Activated naive CD4-positive, alpha-beta T cell treated with anti-CD3 and anti-CD28 coated beads, Interleukin-2, amount 50 U/mL, for 24 hours (primary cell): Measurements from ENCODE around the gene ISG20L2.
A peak's percentile ranks its signal among the peaks of the same experiment; 100 is the strongest.

ENCODE experiments used
- H3K27ac Mint-ChIP-seq: one replicate; pipeline ENCODE4 v1.8.0; 2021; ENCODE audit warnings: mild to moderate bottlenecking, mixed read lengths
- H3K27me3 Mint-ChIP-seq: one replicate; pipeline ENCODE4 v1.8.0; 2021; ENCODE audit warnings: mixed read lengths
- H3K36me3 Mint-ChIP-seq: one replicate; pipeline ENCODE4 v1.8.0; 2021; ENCODE audit warnings: mixed read lengths
- H3K4me1 Mint-ChIP-seq: one replicate; pipeline ENCODE4 v1.8.0; 2021; ENCODE audit warnings: mixed read lengths
- H3K4me3 Mint-ChIP-seq: one replicate; pipeline ENCODE4 v1.8.0; 2021; ENCODE audit warnings: mild to moderate bottlenecking, mixed read lengths
- H3K9me3 Mint-ChIP-seq: one replicate; pipeline ENCODE4 v1.8.0; 2021; ENCODE audit warnings: mixed read lengths

Gene ISG20L2

DNA sequence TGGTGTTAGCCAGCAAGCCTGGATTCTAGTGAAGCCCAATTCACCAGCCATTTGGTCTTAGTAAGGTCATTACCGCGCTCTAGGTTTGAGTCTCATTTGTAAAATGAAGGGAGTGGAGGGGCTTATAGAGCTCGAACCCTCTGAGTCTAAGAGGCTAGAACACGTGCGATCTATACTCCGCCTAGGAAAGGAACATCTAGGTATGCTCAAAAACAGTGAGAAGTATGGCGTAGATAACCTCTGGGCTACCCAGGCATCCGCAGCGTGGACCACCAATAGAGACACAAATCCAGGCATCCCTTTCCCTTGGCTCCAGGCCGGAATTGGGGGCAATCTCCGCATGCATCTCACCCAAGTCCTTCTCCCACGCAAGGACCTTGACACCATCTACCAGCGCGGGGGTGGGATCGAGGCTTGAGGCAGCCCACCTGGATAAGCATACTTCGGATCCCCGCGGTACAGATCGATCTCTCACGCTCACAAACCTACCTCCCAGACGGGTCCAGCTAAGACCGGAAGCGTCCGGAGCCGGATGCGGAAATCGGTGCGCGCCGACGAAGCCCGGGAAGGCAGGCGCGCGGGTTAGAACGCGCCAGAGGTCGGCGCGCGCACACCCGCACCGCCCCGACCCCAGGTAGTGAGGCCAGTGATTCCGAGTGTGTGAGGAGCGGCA, 504 bp downstream of the ISG20L2 start, which contains the start of gene METTL25B:
Gene METTL25B (plus strand): TSS at position 544 of the 673 bp plus-strand sequence. CDS start 636 bp downstream, outside the sequence.
- Mint-ChIP-seq H3K9me3 (no peaks in the 10 kb centered on the region), H3K27me3 (no peaks in the 10 kb centered on the region), H3K4me3 (no peak within 1 kb of the TSS), H3K36me3 (peaks cover 11% of the 10 kb centered on the region), H3K4me1 (peaks cover 25% of the 10 kb centered on the region), H3K27ac (peak within 1 kb of the TSS; percentile 99)

DNA sequence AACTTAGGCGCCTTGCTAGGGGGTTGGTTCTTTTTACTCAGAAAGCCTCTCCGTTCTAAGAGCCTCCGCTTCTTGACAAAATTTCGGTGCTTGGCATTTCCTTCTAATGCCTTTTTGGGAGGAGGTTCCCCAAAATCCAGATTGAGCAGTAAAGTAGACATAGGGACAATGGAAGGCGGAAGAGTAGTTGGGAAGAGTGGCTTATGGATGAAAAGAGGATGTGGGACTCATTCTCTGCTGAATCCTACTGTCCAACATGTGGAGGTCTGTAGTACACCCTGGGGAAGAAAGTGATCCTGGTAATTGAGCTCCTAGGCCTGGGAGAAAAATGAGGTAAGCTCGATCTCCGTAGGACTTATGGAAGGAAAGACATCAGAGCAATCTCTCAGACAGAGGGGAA, 1.1 kb downstream of the ISG20L2 start:
- Mint-ChIP-seq H3K4me1 (peaks cover 25% of the 10 kb centered on the region), H3K27ac (peak overlapping the region; percentile 99), H3K4me3 (no peak overlapping the region), H3K9me3 (no peaks in the 10 kb centered on the region), H3K27me3 (no peaks in the 10 kb centered on the region), H3K36me3 (peaks cover 9% of the 10 kb centered on the region)

DNA sequence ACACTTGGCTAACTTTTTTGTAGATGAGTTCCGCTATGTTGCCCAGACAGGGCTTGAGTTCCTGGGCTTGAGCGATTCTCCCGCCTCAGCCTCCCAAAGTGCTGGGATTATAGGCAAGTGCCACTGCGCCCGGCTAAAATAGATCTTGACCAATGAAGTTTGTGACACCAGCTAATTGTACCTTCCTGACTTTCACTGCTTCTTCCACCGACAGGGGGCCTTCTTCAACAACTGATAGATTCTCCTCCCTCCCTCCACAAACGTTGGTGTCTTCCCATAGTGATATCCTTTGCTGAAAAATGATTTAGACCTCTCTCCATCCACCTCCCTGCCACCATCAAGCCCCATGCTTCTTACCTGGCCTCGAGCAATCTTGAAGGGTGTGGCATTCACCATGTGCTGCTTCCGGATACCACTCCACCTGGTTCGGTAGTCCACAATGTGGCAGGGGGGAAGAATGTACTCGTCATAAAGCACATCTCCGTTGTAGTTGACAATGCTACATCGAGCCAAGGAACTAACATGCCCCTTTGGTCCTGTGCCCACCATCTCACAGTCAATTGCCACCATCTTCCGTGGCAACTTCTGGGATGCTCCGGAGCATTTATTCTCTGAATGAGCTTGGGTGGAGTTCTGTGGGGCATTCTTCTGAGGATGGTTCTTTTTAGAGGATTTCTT, 1.9 kb downstream of the ISG20L2 start:
- Mint-ChIP-seq H3K4me1 (peaks cover 25% of the 10 kb centered on the region), H3K9me3 (no peaks in the 10 kb centered on the region), H3K27me3 (no peaks in the 10 kb centered on the region), H3K4me3 (no peak overlapping the region), H3K27ac (no peak overlapping the region), H3K36me3 (peaks cover 9% of the 10 kb centered on the region)

DNA sequence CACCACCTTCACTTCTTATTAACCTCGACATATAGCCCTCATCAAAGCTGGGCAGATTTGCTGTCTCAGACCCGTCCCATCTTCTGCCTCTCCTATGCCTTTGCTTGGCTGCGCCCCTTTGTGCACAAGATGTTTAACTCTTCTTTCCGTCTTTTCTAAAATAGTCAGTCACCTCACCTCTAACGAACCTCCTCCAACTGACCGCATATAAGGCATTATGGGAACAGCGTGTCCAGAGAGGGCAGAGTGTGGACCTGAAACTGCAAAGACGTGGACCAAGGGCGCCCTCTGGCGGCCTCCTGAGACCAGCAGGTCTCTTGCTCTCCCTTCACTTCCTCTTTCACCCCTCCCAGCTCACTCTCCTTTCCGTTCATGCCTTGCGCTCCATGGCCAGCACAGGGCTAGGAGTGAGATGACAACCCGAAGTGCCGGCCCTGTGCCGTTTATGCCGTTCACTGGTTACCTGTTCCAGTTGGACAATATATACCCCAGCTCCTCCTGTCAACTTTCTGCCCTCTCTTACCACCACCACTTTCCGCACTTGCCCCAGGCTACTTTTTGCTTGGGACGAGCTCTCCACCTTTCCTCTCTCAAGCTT, 2.8 kb downstream of the ISG20L2 start:
- Mint-ChIP-seq H3K4me1 (peaks cover 25% of the 10 kb centered on the region), H3K27me3 (no peaks in the 10 kb centered on the region), H3K36me3 (peaks cover 9% of the 10 kb centered on the region), H3K4me3 (no peak overlapping the region), H3K9me3 (no peaks in the 10 kb centered on the region), H3K27ac (no peak overlapping the region)

DNA sequence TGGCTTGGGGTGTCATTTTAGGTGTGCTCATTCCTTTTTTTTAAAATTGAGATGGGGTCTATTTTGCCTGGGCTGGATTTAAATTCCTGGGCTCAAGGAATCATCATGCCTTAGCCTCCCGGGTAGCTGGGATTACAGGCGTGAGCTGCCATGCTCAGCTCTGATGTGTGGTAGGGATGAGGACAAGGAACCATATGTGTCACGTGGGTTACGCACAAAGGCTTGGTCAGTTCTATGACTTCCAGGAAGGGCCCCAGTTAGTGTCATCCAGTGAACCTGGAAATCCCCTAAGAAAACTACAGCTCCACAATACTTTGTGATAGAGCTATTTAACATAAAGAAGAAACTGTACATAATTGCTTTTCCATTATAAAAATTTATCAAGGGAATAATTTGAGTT, 7.0 kb downstream of the ISG20L2 start:
- H3K9me3 Mint-ChIP-seq = no peaks in the 10 kb centered on the region
- H3K36me3 Mint-ChIP-seq = peaks cover 14% of the 10 kb centered on the region
- no peak overlapping the region for H3K27ac Mint-ChIP-seq
- H3K27me3 Mint-ChIP-seq = no peaks in the 10 kb centered on the region
- H3K4me3 Mint-ChIP-seq = no peak overlapping the region
- peaks cover 16% of the 10 kb centered on the region for H3K4me1 Mint-ChIP-seq

DNA sequence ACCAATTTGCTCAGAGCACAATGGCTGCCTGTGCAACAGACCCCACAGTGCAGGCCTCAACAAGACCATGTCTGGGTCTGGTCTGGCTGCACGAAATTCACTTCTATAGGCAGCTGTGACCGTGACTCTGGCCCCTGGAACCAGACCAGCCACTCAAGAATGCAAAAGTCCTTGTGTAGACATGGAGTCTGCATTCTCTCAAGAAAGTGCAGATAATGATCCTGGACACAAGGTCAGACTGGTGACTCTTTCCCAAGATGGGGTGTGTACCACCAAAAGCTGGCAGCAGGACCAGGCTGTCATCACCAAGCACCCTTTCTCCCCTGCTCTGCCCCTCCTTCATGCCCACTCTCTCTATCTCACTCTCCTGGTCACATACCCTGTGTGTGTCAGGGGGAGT, 7.4 kb downstream of the ISG20L2 start:
- H3K9me3 Mint-ChIP-seq = no peaks in the 10 kb centered on the region
- H3K36me3 Mint-ChIP-seq = peaks cover 14% of the 10 kb centered on the region
- H3K27ac Mint-ChIP-seq = no peak overlapping the region

DNA sequence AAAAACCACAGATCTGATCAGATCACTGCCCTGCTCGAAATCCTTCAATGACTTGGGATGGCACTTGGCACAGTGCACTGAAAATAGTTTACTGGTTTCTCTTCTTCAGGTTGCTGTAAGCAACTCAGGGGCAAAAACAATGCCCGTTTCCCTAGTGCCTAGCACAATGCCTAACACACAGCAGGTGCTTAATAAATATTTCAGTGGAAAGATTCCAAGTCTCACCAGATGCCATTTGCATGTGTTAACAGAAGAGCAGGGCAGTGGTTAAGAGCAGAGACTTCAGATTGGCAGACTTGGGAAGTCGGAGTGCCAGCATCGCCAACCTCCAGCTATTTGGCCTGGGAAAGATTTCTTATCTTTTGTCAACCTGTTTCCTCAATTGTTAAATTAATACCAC, 11.2 kb downstream of the ISG20L2 start:
- Mint-ChIP-seq H3K9me3 (no peaks in the 10 kb centered on the region), H3K36me3 (peaks cover 9% of the 10 kb centered on the region), H3K27me3 (no peaks in the 10 kb centered on the region), H3K4me1 (no peaks in the 10 kb centered on the region), H3K4me3 (no peak overlapping the region), H3K27ac (no peak overlapping the region)

More for the DNA sequence above, 7.4 kb downstream of the ISG20L2 start:
- Mint-ChIP-seq H3K27me3 (no peaks in the 10 kb centered on the region), H3K4me3 (no peak overlapping the region), H3K4me1 (peaks cover 16% of the 10 kb centered on the region)

DNA sequence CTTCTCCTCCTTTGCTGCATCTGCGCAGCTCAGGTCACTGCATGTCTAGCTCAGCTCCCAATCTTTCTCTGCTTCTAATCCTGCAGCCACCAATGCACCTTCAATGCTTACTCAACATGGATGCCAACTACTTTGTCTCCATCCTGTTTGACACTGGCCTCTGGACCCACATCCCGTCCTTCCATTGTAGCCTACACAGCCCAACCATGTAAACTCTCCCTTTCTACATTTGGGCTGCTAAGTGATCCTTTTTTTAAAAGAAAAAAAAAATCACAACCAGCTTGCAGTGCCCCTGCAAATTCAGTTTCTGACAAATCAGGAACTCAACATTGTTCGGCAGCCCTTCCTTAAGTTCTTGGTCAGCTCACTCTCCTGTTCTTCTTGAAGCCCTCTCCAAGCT, 13.7 kb downstream of the ISG20L2 start:
- no peaks in the 10 kb centered on the region for H3K9me3 Mint-ChIP-seq
- H3K4me1 Mint-ChIP-seq = no peaks in the 10 kb centered on the region
- no peaks in the 10 kb centered on the region for H3K27me3 Mint-ChIP-seq
- H3K36me3 Mint-ChIP-seq = peaks cover 7% of the 10 kb centered on the region
- H3K27ac Mint-ChIP-seq = no peak overlapping the region
- no peak overlapping the region for H3K4me3 Mint-ChIP-seq

DNA sequence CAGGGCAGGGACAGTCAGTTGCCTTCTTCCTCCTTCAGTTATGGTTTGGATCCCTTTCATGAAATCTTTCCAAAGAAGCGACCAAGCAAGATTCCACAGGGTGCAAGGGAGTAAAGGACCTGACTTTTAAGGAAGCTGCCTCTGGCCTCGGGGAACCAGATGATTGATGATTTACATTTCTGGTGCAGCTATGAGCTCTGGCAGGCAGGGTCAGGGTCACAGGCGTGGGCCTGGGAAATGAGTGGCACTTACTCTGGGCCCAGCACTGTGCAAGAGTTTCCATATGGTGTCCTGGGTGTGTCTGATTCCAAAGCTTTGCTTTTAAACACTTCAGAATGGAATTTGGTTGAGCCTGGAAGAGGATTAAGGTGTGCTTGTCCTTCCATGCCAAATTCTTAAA, 15.9 kb downstream of the ISG20L2 start:
- Mint-ChIP-seq H3K9me3 (no peaks in the 10 kb centered on the region), H3K4me3 (no peak overlapping the region), H3K27ac (no peak overlapping the region), H3K36me3 (peaks cover 7% of the 10 kb centered on the region), H3K27me3 (no peaks in the 10 kb centered on the region), H3K4me1 (no peaks in the 10 kb centered on the region)

DNA sequence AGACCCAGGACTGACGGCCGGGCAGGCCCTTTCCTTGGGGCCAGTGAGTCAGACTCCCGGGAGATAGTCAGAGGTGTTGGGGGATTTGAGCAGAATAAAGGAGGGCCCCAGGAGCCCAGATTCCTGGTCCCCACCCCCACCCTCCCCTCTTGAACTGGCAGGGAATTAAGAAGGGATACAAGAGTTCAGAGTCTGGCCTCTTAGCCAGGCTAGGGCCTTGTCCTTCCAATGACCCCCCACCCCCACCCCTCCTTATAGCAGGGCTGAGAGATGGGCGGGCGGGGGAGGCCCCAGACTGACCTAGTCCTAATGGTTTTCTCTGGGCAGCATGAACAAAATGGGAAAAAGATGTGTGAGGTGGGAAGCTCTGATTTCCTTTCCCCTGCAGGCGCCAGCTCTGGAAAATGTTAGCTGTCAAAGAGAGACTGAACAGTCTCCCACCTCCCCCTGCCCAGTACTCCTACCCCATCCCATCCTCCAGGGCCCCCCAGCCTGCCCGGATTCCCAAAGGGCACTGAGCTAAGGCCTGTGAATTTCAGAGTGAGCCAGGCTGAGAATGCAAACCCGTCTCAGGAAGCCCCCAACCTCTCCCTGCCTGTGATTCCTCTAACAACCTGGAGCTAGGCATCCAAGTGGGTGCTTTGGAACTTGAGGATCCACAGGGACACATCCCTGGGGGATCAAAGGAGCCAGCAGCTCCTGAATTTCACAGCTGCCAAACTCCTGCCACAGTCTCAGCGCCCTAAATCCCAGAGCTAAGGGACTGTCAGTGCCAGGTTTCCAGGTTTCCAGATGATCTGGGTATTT, 17.4 kb downstream of the ISG20L2 start:
- Mint-ChIP-seq H3K4me1 (peaks cover 9% of the 10 kb centered on the region), H3K9me3 (no peaks in the 10 kb centered on the region), H3K27ac (no peak overlapping the region), H3K27me3 (no peaks in the 10 kb centered on the region), H3K4me3 (no peak overlapping the region), H3K36me3 (peaks cover 4% of the 10 kb centered on the region)

DNA sequence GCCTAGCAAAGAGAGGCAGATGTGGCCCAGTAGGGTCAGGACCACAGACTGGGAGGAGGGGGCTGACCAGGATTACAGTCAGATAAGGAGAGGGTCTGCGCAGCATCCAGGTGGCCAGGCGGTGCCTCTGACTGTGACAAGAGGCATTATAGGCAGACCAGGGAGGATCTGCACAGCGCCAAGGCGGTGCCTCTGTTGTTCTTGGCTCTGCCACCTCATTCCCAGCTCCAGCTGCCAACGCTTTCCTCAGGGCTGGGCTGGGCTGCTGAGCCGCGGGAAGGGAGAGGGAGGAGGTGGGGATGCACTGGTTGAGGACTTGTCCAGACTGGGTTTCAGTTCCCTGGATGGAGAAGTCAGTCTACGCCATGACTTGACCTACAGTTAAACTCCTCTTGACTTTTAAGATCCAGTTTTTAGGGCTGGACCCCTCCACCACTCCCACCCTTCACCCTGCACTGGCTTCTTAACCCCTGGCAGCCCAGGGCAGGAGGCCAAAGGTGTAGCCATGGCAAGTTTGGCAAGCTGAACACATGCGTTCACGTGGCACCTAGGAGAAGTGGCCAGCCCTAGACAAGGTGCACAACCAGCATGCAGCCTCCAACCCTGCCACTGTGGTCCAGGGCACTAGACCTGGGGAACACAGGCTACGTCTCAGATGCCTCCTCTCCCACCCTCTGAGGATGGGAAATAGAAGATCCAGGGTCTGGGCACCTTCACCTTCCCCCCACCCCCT, 18.6 kb downstream of the ISG20L2 start:
- Mint-ChIP-seq H3K4me1 (peaks cover 16% of the 10 kb centered on the region), H3K27me3 (no peaks in the 10 kb centered on the region), H3K9me3 (no peaks in the 10 kb centered on the region), H3K27ac (no peak overlapping the region), H3K36me3 (no peaks in the 10 kb centered on the region), H3K4me3 (no peak overlapping the region)

DNA sequence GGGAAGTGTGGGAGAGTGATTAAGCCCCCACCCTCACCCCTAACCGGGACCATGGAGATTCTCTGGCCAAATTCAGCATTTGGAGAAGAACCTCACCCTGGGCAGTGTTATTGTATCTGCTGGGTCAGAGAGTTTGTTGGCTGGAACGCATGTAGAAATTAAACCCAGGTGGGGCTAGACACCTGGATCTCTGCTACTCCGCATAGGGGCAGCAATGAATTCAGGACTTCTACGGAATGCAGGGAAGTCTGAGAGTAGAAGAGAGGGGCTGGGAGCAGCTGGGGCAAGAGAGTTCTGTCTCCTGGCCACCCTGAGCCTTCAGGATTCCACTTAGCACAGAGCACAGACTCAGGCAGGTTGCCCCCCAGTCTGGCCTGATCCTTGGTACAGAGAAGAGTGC, 19.5 kb downstream of the ISG20L2 start:
- Mint-ChIP-seq H3K27ac (no peak overlapping the region), H3K27me3 (no peaks in the 10 kb centered on the region), H3K36me3 (no peaks in the 10 kb centered on the region), H3K9me3 (no peaks in the 10 kb centered on the region), H3K4me1 (peaks cover 16% of the 10 kb centered on the region), H3K4me3 (no peak overlapping the region)

DNA sequence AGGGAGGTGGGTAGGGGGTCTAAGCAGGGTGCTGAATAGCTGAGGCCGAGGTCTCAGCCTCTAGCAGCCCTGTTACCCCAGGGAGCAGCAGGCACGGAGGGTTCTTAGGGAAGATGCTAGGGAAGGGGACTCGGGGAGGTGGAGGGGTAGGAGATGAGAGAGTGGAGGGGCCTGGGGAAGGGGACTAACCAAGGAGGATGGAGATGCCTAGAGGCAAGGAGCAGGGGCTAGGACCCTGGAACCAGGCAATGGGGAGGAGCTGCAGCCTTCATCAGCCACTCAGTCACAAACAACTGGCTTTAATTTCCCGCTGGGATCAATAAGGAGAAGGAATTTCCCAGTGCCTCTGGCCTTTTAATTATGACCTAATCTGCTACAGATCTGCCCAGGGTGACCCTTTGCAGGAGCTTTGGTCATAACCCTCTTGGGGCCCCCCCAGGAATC, 20.3 kb downstream of the ISG20L2 start:
- no peaks in the 10 kb centered on the region for H3K36me3 Mint-ChIP-seq
- H3K27me3 Mint-ChIP-seq = peaks cover 3% of the 10 kb centered on the region
- H3K9me3 Mint-ChIP-seq = no peaks in the 10 kb centered on the region
- no peak overlapping the region for H3K4me3 Mint-ChIP-seq
- no peak overlapping the region for H3K27ac Mint-ChIP-seq
- peaks cover 16% of the 10 kb centered on the region for H3K4me1 Mint-ChIP-seq

DNA sequence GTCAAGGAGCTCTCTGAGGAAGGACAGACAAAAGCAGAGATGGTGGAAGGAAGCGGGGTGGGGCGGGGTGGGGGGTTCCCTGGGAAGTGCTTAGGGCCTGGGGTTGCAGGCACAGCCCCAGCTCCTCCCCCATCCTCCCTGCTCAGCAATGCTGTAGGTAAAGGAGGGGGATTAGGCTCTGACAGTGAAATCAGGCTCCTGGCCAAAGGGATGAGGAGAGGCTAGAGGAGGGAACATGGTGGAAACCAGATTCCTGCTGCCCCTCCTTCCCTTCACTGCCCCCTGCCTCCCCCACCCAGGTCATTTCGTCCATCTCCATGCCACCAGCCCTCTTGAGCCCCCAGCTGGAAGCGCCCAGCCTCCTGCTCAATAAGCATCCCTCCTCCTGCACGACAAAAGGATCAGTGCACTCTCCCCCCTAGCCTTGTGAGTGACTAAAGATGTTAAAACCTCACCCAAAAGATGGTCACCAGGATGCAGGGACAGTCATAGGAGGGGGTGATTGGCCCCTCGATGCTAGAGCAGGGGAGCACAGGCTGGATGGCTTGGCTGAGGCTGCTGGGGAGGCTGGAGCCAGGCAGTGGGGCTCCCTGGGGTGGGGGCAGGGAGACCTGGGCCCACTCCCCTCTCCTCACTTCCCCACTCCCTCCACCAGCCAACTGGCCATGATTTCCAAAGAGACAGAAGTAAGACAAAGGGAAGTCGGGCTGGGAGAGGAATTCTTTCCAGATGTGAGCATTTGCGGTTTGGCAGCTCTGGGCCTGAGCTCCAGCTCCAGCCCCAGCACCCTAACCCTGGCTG, 20.9 kb downstream of the ISG20L2 start:
- peak overlapping the region; percentile 59 for H3K4me3 Mint-ChIP-seq
- no peaks in the 10 kb centered on the region for H3K36me3 Mint-ChIP-seq
- H3K27me3 Mint-ChIP-seq = peaks cover 3% of the 10 kb centered on the region
- H3K4me1 Mint-ChIP-seq = peaks cover 16% of the 10 kb centered on the region
- H3K9me3 Mint-ChIP-seq = no peaks in the 10 kb centered on the region
- H3K27ac Mint-ChIP-seq = no peak overlapping the region
